HG03354 (cell line): ENCODE measurements around the gene LRRC10.

Source experiments
- ATAC-seq: cut with Tn5 transposase; IDR thresholded peaks from one replicate; pipeline ENCODE4 v1.9.1; 2021; ENCODE audit warnings: mild to moderate bottlenecking; ENCODE audit not compliant: unreplicated experiment, poor library complexity, severe bottlenecking

Gene LRRC10

DNA sequence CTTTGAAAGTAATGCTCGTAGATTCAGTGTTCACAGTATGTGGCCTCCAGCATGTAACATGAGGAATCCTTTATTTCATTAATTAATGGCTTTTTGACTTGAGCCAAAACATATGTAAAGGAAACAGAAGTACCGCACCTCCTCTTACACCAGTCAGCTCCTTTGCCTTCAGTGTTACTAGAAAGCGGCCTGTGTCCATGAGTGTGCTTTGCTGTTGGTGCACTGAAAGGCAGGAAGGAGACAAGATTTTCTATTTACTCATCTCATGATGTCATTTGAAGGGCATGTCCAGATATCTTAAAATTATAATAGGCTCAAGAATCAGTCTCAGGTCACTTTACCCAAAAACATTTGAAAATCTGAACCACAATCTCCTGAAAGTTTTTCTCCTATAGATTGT lies 35.4 kb downstream of the LRRC10 start:
- ATAC-seq, result no peak

DNA sequence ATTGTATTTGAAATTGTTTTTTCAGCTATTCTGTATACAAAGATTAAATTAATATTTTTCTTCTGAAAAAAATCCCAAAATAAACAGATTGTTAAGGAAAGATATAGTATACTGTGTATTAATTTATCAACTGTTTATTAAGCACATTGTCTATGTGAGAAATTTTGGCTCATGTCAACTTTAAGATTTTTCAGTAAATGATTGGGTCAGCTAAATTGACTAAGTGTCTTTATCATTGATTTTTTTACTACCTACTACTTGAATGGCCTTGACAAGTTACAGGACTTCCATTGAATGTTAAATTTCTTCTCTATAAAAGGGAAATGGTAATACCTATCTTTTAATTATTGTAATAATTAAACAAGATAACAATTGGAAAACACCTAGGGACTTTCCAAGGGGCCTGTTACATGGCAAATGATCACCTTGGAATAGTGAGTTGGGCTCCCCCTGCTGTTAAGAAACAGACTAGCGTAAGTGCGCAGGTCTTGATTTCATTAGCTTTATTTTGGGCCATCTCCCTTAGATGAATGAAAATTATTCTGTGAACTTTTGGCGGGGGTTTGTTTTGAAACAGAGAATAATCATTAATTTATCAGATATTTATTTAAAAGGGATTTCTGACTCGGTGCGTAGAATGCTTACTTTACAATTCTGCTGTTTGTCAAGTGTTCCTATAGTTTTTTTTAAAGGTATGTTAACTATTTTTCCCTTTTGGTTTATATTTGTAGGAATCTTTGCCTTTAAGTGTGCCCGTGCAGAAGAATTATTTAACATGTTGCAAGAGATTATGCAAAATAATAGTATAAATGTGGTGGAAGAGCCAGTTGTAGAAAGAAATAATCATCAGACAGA lies 39.9 kb downstream of the LRRC10 start:
- ATAC-seq, result peak; percentile 74

DNA sequence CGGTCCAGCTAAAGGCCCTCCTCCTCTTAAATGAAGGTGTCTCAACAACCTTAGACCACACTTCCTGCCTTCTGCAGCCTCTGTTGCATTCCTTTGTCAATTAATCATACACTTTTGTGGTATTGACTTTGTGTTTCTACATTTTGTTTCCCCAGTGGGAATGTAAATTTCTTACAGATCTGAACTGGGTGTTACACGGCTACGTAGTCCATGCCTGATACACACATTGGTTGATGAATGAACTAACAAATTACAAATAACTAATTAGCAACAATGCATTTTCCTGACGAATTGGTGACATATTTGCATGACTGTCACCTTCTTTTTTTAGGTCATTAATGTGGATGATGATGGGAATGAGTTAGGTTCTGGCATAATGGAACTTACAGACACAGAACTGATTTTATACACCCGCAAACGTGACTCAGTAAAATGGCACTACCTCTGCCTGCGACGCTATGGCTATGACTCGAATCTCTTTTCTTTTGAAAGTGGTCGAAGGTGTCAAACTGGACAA lies 40.6 kb downstream of the LRRC10 start:
- no peak for ATAC-seq

DNA sequence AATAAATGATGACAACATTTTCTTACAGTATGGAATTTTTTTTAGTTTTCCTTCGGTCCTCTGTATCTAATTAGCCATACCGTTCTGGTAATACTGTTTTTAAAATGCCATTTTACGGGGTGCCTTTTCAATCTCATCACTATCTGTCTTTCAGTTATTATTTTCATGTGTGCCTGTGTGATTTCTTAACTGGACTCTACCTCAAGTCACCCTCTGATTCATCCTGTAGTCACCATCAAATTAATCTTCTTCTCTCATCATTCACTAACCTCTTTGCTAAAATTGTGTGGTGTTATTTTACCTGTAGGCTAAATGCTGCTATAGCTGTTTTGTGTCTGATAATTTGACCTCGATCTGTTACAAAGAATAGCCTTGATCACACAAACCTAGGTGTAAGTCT lies 41.5 kb downstream of the LRRC10 start:
- no peak for ATAC-seq

DNA sequence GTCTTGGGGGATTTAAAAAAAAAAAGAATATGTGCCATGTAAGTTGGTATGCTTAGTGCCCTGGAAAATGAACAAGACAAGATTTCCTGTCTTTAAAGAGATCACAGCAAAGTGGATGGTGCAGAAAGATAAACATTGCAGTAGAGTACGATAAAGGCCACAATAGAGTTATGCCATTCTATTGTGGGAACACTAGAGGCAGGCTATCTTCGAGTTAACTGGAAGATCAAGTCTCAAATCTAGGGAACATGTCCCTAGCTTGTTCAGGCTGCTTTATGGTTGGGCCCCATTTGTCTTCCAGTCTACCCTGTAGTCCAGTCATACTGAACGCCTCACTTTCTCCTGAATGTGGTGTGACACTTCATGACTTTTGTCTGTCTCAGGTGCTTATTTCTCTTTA lies 44.1 kb downstream of the LRRC10 start:
- no peak for ATAC-seq

DNA sequence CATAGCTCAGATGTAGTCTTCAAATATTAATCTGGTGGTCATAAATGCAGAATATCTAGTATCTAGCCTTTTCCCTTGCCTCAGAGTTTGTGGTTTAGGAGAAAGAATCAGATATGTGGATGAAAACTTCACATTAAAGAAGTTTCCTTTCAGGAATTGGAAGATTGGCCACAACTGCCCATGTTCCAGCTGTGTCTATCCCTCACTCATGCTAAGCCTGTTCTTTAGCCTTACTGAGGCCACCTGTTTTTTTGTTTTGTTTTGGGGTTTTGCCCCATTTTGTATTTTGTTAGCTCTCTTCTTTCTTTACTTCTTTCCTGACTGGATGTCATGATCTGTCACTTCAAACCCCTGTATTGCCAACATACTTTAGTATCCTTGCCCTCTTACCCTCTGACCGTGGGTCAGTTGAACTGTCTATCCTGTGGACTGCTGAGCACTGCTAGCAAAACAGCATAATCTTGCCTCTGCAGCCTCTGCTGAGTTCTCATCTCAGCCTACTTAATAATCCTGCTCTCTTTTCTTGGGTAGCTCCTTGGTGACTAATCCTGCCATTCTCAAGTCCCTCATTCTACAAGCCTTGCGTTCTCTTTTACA lies 47.4 kb downstream of the LRRC10 start:
- no peak for ATAC-seq
